HEK293 (cell line): ENCODE data around the gene SCUBE1.

Experiments used
- CTCF ChIA-PET: fragments of 350-600 bp; formaldehyde crosslinking; extraction: SDS; loops from one replicate; lab custom pipeline; 2021; ENCODE audit warnings: antibody characterized with exemption; lab: Yijun Ruan, JAX
- POLR2A ChIA-PET: fragments of 300-600 bp; formaldehyde crosslinking; extraction: SDS; loops from one replicate; lab custom pipeline; 2020; ENCODE audit warnings: antibody characterized with exemption, inconsistent platforms; lab: Yijun Ruan, JAX
- H3K27ac ChIP-seq: fragments of 200-500 bp; sonication (Bioruptor generic); 2 replicates; pipeline ENCODE4 v1.5.1; 2014; ENCODE audit warnings: low read depth, low read length, control low read depth, inconsistent platforms; ENCODE audit errors: extremely low read depth
- H3K36me3 ChIP-seq, 2 experiments: fragments of 200-500 bp in 1 of 2; sonication (Bioruptor generic) in 1 of 2; 1 replicate in 1 of 2; 2 replicates in 1 of 2; pipeline ENCODE4 v1.5.1; 2014 to 2017; ENCODE audit warnings: inconsistent platforms in 2 of 2, low read length in 2 of 2; ENCODE audit not compliant: control insufficient read depth in 2 of 2, insufficient read depth in 1 of 2
- H3K4me1 ChIP-seq: fragments of 200-500 bp; sonication (Bioruptor generic); 2 replicates; pipeline ENCODE4 v1.5.1; 2014; ENCODE audit warnings: mild to moderate bottlenecking, low read length, inconsistent platforms; ENCODE audit not compliant: control insufficient read depth, insufficient read depth
- H3K4me3 ChIP-seq: 2 replicates; pipeline ENCODE4 v1.5.1; 2011; ENCODE audit warnings: low read depth, mild to moderate bottlenecking, control low read depth, low read length, moderate library complexity
- H3K9me3 ChIP-seq: fragments of 200-500 bp; sonication (Bioruptor generic); 2 replicates; pipeline ENCODE4 v1.5.1; 2014; ENCODE audit warnings: low read depth, low read length, inconsistent platforms; ENCODE audit not compliant: control insufficient read depth, insufficient read depth
- IKZF3 ChIP-seq: fragments of 450-650 bp; IDR thresholded peaks from 2 replicates; pipeline ENCODE4 v1.5.0; 2018; ENCODE audit warnings: missing biosample characterization, mild to moderate bottlenecking, missing genetic modification characterization, moderate library complexity
- INSM2 ChIP-seq: fragments of 450-650 bp; formaldehyde crosslinking; IDR thresholded peaks from 2 replicates; pipeline ENCODE4 v1.5.1; 2016; ENCODE audit warnings: missing biosample characterization, missing genetic modification characterization
- KLF1 ChIP-seq: fragments of 450-650 bp; formaldehyde crosslinking; IDR thresholded peaks from 2 replicates; pipeline ENCODE4 v1.5.1; 2016; ENCODE audit warnings: missing biosample characterization, missing genetic modification characterization
- PRDM1 ChIP-seq: fragments of 450-650 bp; formaldehyde crosslinking; IDR thresholded peaks from 2 replicates; pipeline ENCODE4; 2016; ENCODE audit warnings: missing biosample characterization, missing genetic modification characterization
- PRDM10 ChIP-seq: fragments of 450-650 bp; formaldehyde crosslinking; IDR thresholded peaks from 2 replicates; pipeline ENCODE4 v1.5.1; 2016; ENCODE audit warnings: missing biosample characterization, missing genetic modification characterization
- SCRT1 ChIP-seq: fragments of 450-650 bp; formaldehyde crosslinking; IDR thresholded peaks from 2 replicates; pipeline ENCODE4 v1.5.1; 2016; ENCODE audit warnings: missing biosample characterization, missing genetic modification characterization, borderline replicate concordance
- SP2 ChIP-seq: fragments of 450-650 bp; formaldehyde crosslinking; IDR thresholded peaks from 2 replicates; pipeline ENCODE4 v1.5.1; 2016; ENCODE audit warnings: missing biosample characterization, missing genetic modification characterization
- SP7 ChIP-seq: fragments of 450-650 bp; formaldehyde crosslinking; IDR thresholded peaks from 2 replicates; pipeline ENCODE4 v1.5.1; 2016; ENCODE audit warnings: missing biosample characterization, missing genetic modification characterization
- TSHZ1 ChIP-seq: fragments of 450-650 bp; formaldehyde crosslinking; IDR thresholded peaks from 2 replicates; pipeline ENCODE4 v1.5.1; 2016; ENCODE audit warnings: missing biosample characterization, missing genetic modification characterization, borderline replicate concordance
- ZBTB20 ChIP-seq: fragments of 450-650 bp; formaldehyde crosslinking; IDR thresholded peaks from 2 replicates; pipeline ENCODE4 v1.5.1; 2016; ENCODE audit warnings: missing biosample characterization, missing genetic modification characterization
- ZBTB44 ChIP-seq: fragments of 450-650 bp; IDR thresholded peaks from 2 replicates; pipeline ENCODE4 v1.5.1; 2018; ENCODE audit warnings: missing biosample characterization, mild to moderate bottlenecking, missing genetic modification characterization
- ZBTB48 ChIP-seq: fragments of 450-650 bp; formaldehyde crosslinking; IDR thresholded peaks from 2 replicates; pipeline ENCODE4 v1.5.1; 2016; ENCODE audit warnings: missing biosample characterization, missing genetic modification characterization
- ZFHX2 ChIP-seq: fragments of 450-650 bp; formaldehyde crosslinking; conservative IDR thresholded peaks from 2 replicates; pipeline ENCODE4 v1.5.1; 2016; ENCODE audit warnings: missing biosample characterization, missing genetic modification characterization
- ZNF18 ChIP-seq: fragments of 450-650 bp; formaldehyde crosslinking; IDR thresholded peaks from 2 replicates; pipeline ENCODE4 v1.5.1; 2016; ENCODE audit warnings: missing biosample characterization, missing genetic modification characterization
- ZNF280C ChIP-seq: fragments of 450-650 bp; formaldehyde crosslinking; IDR thresholded peaks from 2 replicates; pipeline ENCODE4 v1.5.1; 2016; ENCODE audit warnings: missing biosample characterization, missing genetic modification characterization
- ZNF335 ChIP-seq: fragments of 450-650 bp; formaldehyde crosslinking; conservative IDR thresholded peaks from 2 replicates; pipeline ENCODE4 v1.5.1; 2016; ENCODE audit warnings: missing biosample characterization, missing genetic modification characterization
- ZNF341 ChIP-seq: fragments of 450-650 bp; formaldehyde crosslinking; IDR thresholded peaks from 2 replicates; pipeline ENCODE4; 2016; ENCODE audit warnings: low read depth, missing biosample characterization, missing genetic modification characterization
- ZNF521 ChIP-seq: fragments of 450-650 bp; formaldehyde crosslinking; IDR thresholded peaks from 2 replicates; pipeline ENCODE4 v1.5.1; 2017; ENCODE audit warnings: missing biosample characterization, mild to moderate bottlenecking, missing genetic modification characterization
- ZNF571 ChIP-seq: fragments of 450-650 bp; formaldehyde crosslinking; IDR thresholded peaks from 2 replicates; pipeline ENCODE4 v1.5.0; 2017; ENCODE audit warnings: missing biosample characterization, missing genetic modification characterization
- ZNF600 ChIP-seq: fragments of 450-650 bp; formaldehyde crosslinking; IDR thresholded peaks from 2 replicates; pipeline ENCODE4 v1.5.1; 2016; ENCODE audit warnings: missing biosample characterization, missing genetic modification characterization
- ZNF629 ChIP-seq: fragments of 450-650 bp; formaldehyde crosslinking; IDR thresholded peaks from 2 replicates; pipeline ENCODE4 v1.5.1; 2017; ENCODE audit warnings: missing biosample characterization, missing genetic modification characterization

Gene SCUBE1

GRCh38 chr22:43263645-43264514 lies 79.3 kb downstream of the SCUBE1 start:
- ChIA-PET POLR2A (interaction anchor here (1.0 kb wide), 1 partner anchor 9 kb away, joined by 3 read pairs; no protein-coding TSS in a partner anchor), CTCF (interaction anchor here (0.6 to 5.6 kb wide), 5 partner anchors 10 to 83 kb away, joined by 3 to 31 read pairs (median 4); no protein-coding TSS in a partner anchor)
- Histone ChIP-seq H3K27ac (no peak overlapping the region; the same call in 1 of the 2 replicates), H3K4me3 (peak overlapping the region; percentile 12), H3K9me3 (no peaks in the 10 kb centered on the region), H3K4me1 (peaks cover 9% of the 10 kb centered on the region), H3K36me3 (no peaks in the 10 kb centered on the region)
- TF ChIP-seq ZBTB20 (tag by site-specific recombination) (no peak), TSHZ1 (tag by site-specific recombination) (peak; percentile 48; the same call in 1 of the 2 replicates), SP7 (tag by site-specific recombination) (peak; percentile 85), ZNF18 (tag by site-specific recombination) (peak; percentile 93), KLF1 (tag by site-specific recombination) (peak; percentile 53), ZBTB44 (tag by site-specific recombination) (peak; percentile 96), ZBTB48 (tag by site-specific recombination) (peak; percentile 80), PRDM1 (tag by site-specific recombination) (0 out of 2 replicates have a peak, but pooled peaks have one; percentile 23), ZNF521 (tag by site-specific recombination) (no peak), PRDM10 (tag by site-specific recombination) (peak; percentile 58; the same call in 1 of the 2 replicates), INSM2 (tag by site-specific recombination) (0 out of 2 replicates have a peak, but pooled peaks have one; percentile 32), ZNF600 (tag by site-specific recombination) (peak; percentile 58; the same call in 1 of the 2 replicates), SP2 (tag by site-specific recombination) (peak; percentile 15; the same call in 1 of the 2 replicates), ZNF335 (tag by site-specific recombination) (peak; percentile 84), ZNF571 (tag by site-specific recombination) (no peak), IKZF3 (peak; percentile 18; the same call in 1 of the 2 replicates), SCRT1 (tag by site-specific recombination) (no peak), ZNF341 (tag by site-specific recombination) (0 out of 2 replicates have a peak, but pooled peaks have one; percentile 23), ZNF629 (peak; percentile 88), ZNF280C (tag by site-specific recombination) (no peak), ZFHX2 (tag by site-specific recombination) (peak; percentile 83)
